ENCODE measurements around the gene CNTNAP2. TPM values are rescaled to one million over a fixed set of nuclear protein-coding genes. Genes with fewer than 3 reads are reported as not detected.
A peak's percentile ranks its signal among the peaks of the same experiment; 100 is the strongest.

Gene CNTNAP2
- total RNA-seq, 1 donor, result 7.6 TPM

DNA sequence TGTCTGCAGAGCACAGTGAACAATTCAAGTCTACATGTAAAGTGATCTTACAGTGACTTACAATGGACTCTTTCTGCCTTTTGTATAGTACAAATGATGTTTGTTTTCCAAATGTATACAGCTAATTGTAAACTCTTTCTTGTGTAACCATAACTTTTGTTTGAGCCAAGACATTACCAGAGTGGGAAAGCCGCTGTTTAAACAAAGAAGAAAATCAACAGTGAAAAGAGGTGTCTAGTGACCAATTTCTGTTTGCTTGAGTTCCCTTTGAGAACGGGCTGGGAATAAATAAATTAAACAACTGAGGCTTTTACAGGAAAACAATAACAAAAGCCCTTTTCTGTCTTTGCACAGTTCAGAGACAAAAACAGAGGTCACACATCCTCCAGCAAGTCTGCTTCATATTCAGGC, 1163.4 kb downstream of the CNTNAP2 start:
- Histone ChIP-seq H3K4me2 (ENCODE audit: insufficient read depth, low read length) (peak overlapping the region; percentile 20), H3K9me3 (ENCODE audit: low read depth, low read length) (no peaks in the 10 kb centered on the region), H3K4me1 (ENCODE audit: insufficient read depth, low read length) (no peaks in the 10 kb centered on the region), H3K4me3 (ENCODE audit: insufficient read depth, low read length) (no peak overlapping the region), H2AFZ (ENCODE audit: low read length) (peak overlapping the region; percentile 37), H4K20me1 (ENCODE audit: insufficient read depth, low read length) (no peaks in the 10 kb centered on the region), H3K79me2 (ENCODE audit: insufficient read depth, low read length) (no peaks in the 10 kb centered on the region), H3K27me3 (ENCODE audit: insufficient read depth, low read length) (no peaks in the 10 kb centered on the region), H3K27ac (ENCODE audit: low read depth, low read length) (no peak overlapping the region), H3K36me3 (ENCODE audit: insufficient read depth, low read length) (no peaks in the 10 kb centered on the region)
- TF ChIP-seq, protein P1, sequence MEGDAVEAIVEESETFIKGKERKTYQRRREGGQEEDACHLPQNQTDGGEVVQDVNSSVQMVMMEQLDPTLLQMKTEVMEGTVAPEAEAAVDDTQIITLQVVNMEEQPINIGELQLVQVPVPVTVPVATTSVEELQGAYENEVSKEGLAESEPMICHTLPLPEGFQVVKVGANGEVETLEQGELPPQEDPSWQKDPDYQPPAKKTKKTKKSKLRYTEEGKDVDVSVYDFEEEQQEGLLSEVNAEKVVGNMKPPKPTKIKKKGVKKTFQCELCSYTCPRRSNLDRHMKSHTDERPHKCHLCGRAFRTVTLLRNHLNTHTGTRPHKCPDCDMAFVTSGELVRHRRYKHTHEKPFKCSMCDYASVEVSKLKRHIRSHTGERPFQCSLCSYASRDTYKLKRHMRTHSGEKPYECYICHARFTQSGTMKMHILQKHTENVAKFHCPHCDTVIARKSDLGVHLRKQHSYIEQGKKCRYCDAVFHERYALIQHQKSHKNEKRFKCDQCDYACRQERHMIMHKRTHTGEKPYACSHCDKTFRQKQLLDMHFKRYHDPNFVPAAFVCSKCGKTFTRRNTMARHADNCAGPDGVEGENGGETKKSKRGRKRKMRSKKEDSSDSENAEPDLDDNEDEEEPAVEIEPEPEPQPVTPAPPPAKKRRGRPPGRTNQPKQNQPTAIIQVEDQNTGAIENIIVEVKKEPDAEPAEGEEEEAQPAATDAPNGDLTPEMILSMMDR (IDR thresholded peaks at IDR 0.05; ENCODE audit: extremely low read depth, low read depth, low read length), result no peak
- no peak for DNase-seq (ENCODE audit: insufficient read length, low spot score, missing footprints)

DNA sequence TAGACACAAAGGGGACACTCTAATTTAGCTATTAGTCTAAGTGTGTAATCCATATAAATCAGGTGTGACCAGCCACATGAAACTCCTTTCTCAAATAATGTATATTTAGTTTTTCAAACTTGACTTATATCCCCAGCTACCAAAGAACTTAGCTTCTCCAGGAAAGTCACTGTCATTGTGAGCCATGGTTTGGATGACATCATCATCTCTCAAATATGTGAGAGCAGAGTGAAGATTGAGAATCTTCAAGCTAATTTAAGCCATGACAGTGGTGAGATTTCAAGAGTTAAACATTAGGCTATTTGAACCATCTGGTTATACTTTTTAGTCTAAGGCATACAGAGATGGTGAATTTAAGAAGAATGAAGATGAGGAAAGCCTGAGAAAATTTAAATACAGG, 1165.6 kb downstream of the CNTNAP2 start:
- TF ChIP-seq, protein P1 (IDR thresholded peaks at IDR 0.05; ENCODE audit: extremely low read depth, low read depth, low read length), result no peak
- no peaks in the 10 kb centered on the region for H3K27me3 ChIP-seq (ENCODE audit: insufficient read depth, low read length)
- no peak overlapping the region for H3K27ac ChIP-seq (ENCODE audit: low read depth, low read length)
- no peaks in the 10 kb centered on the region for H3K9me3 ChIP-seq (ENCODE audit: low read depth, low read length)
- DNase-seq (ENCODE audit: insufficient read length, low spot score, missing footprints), result no peak
- H2AFZ ChIP-seq (ENCODE audit: low read length), result no peak overlapping the region
- H3K4me3 ChIP-seq (ENCODE audit: insufficient read depth, low read length), result no peak overlapping the region
- no peak overlapping the region for H3K4me2 ChIP-seq (ENCODE audit: insufficient read depth, low read length)
- no peaks in the 10 kb centered on the region for H3K36me3 ChIP-seq (ENCODE audit: insufficient read depth, low read length)
- H4K20me1 ChIP-seq (ENCODE audit: insufficient read depth, low read length), result no peaks in the 10 kb centered on the region
- no peaks in the 10 kb centered on the region for H3K4me1 ChIP-seq (ENCODE audit: insufficient read depth, low read length)
- H3K79me2 ChIP-seq (ENCODE audit: insufficient read depth, low read length), result no peaks in the 10 kb centered on the region

DNA sequence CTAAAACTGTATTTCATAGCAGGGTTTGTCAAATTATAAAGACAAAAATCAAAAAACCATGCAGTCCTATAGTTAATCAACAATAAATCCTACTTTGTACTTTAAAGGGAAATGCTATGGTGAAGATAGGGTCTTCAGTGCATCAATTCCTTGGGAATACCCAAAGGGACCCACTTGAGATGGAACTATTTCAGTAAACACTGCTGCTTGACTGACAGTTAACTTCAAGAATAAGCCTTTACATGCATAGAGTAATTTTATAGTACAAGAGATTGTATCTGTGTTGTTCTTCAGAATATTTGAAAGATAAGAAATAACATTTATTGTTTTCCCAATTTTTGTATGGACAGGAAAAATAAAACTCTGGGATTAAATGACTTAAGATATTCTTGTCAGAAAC, 1179.6 kb downstream of the CNTNAP2 start:
- H4K20me1 ChIP-seq (ENCODE audit: insufficient read depth, low read length), result no peaks in the 10 kb centered on the region
- H3K4me1 ChIP-seq (ENCODE audit: insufficient read depth, low read length), result peaks cover 9% of the 10 kb centered on the region
- H3K4me2 ChIP-seq (ENCODE audit: insufficient read depth, low read length), result no peak overlapping the region
- H3K9me3 ChIP-seq (ENCODE audit: low read depth, low read length), result no peaks in the 10 kb centered on the region
- no peaks in the 10 kb centered on the region for H3K36me3 ChIP-seq (ENCODE audit: insufficient read depth, low read length)
- no peak overlapping the region for H3K4me3 ChIP-seq (ENCODE audit: insufficient read depth, low read length)
- no peak for DNase-seq (ENCODE audit: insufficient read length, low spot score, missing footprints)
- H2AFZ ChIP-seq (ENCODE audit: low read length), result no peak overlapping the region
- TF ChIP-seq, protein P1 (IDR thresholded peaks at IDR 0.05; ENCODE audit: extremely low read depth, low read depth, low read length), result no peak
- no peak overlapping the region for H3K27ac ChIP-seq (ENCODE audit: low read depth, low read length)
- no peaks in the 10 kb centered on the region for H3K79me2 ChIP-seq (ENCODE audit: insufficient read depth, low read length)
- no peaks in the 10 kb centered on the region for H3K27me3 ChIP-seq (ENCODE audit: insufficient read depth, low read length)

DNA sequence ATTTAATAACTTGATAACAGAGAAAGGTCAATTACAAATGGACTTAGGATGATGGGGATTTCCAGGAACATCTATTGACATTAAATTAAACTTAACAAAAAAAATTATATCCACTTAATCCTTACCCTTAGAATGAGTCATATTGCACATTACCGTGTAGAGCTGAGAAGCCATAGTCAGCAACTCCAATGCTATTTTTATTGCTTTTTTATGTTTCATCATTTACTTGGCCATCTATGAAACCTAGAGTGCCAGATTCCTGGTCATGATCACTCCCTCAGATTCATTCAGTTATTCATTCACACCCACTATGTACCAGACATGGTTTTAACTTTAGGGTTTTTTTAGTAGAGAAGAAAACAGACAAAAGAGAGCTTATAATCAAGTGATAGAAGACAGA, 1180.4 kb downstream of the CNTNAP2 start:
- no peak overlapping the region for H3K27ac ChIP-seq (ENCODE audit: low read depth, low read length)
- no peaks in the 10 kb centered on the region for H3K36me3 ChIP-seq (ENCODE audit: insufficient read depth, low read length)
- no peaks in the 10 kb centered on the region for H4K20me1 ChIP-seq (ENCODE audit: insufficient read depth, low read length)
- no peak overlapping the region for H3K4me2 ChIP-seq (ENCODE audit: insufficient read depth, low read length)
- no peaks in the 10 kb centered on the region for H3K79me2 ChIP-seq (ENCODE audit: insufficient read depth, low read length)
- H3K9me3 ChIP-seq (ENCODE audit: low read depth, low read length), result no peaks in the 10 kb centered on the region
- no peaks in the 10 kb centered on the region for H3K27me3 ChIP-seq (ENCODE audit: insufficient read depth, low read length)
- peak; percentile 35 for DNase-seq (ENCODE audit: insufficient read length, low spot score, missing footprints)
- H3K4me1 ChIP-seq (ENCODE audit: insufficient read depth, low read length), result peaks cover 9% of the 10 kb centered on the region
- H3K4me3 ChIP-seq (ENCODE audit: insufficient read depth, low read length), result no peak overlapping the region
- TF ChIP-seq, protein P1 (IDR thresholded peaks at IDR 0.05; ENCODE audit: extremely low read depth, low read depth, low read length), result no peak
- no peak overlapping the region for H2AFZ ChIP-seq (ENCODE audit: low read length)
